Hematopoietic multipotent progenitor cell treated with erythropoietin and hydrocortisone succinate and interleukin-3 and kit ligand, for 17 days (in vitro differentiated cells): ENCODE results near the gene HOXD3.
A peak's percentile ranks its signal among the peaks of the same experiment; 100 is the strongest.

Experiments
- DNase-seq: peaks from one replicate; pipeline ENCODE4 v3.0.0-alpha.2; 2015; ENCODE audit warnings: low spot score

The HOXD3 gene

DNA sequence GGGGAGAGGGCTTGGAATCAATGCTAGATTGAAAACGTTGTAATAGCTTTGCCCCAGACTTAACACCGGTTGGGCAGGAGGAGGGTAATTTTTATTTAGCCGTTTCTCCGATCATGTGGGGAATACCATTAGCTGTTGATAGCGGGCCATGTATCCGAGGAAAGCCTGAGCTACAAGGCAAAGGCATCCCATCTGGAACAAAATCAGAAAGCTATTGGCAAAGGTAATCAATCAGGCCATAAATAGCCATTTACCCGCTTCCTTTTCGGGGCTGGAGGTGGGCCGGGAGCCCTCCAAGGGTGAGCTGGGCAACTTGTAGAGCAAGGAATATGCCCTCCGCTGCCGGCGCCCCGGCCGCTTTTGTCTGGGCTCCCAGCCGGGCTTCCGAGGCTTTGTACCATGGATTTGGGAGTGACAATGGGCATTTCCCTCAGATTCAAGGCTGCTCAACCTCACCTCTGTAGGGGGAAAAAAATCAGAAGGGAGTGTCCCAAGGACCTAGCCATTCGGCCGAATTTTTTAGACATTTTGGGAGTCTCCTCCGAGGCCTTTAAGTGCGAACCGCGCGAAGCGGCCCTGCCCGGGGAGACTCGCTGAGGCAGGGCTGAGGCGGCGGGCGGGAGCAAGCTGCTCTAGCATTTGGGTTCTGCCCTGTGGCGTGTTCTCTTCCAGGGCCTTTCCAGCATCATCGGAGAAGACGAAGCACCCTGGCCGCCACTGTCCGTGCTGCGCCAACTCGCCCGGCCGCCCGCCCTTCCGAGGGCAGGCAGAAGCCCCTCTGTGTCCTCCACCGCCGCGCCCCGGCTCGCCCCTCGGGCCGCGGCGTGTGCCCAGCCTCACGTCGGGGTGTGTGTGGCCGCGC is 35.7 kb upstream of the HOXD3 start:
- no peak for DNase-seq

DNA sequence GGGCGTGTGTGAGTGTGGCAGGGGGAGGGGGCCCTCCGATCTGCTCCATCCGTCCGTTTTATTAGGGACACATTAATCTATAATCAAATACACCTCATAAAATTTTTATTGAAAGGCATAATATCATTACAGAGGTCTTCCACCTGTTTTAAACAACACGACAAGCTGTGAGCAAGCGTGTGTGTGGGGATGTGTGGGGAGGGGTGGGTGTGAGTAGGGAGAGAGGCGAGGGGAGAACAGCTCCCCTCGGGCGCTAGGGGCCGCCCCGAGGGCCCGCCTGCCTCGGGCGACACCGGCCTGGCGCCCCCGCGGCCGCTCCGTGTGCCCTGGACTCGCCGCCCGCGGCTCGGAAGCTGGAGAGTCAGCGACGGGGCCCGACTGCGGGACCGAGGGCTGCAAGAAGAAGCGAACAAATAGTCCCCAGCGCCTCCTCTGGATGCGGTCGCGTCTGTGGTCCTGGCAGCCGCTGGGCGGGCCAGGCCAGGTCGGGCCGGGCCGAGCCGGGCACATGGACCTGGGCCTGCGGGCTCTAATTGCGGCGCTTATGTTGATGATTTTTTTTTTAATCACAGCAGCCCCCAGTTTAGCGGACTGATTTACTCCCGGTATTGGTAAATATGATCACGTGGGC is 34.9 kb upstream of the HOXD3 start:
- DNase-seq, result no peak

DNA sequence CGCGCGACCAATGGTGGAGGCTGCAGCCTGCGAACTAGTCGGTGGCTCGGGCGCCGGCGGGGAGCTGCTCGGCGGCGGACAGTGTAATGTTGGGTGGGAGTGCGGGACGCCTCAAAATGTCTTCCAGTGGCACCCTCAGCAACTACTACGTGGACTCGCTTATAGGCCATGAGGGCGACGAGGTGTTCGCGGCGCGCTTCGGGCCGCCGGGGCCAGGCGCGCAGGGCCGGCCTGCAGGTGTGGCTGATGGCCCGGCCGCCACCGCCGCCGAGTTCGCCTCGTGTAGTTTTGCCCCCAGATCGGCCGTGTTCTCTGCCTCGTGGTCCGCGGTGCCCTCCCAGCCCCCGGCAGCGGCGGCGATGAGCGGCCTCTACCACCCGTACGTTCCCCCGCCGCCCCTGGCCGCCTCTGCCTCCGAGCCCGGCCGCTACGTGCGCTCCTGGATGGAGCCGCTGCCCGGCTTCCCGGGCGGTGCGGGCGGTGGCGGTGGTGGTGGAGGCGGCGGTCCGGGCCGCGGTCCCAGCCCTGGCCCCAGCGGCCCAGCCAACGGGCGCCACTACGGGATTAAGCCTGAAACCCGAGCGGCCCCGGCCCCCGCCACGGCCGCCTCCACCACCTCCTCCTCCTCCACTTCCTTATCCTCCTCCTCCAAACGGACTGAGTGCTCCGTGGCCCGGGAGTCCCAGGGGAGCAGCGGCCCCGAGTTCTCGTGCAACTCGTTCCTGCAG is 34.3 kb upstream of the HOXD3 start, which contains the start of gene HOXD9:
TSS of gene HOXD9 (plus strand) at position 37 of the 728 bp plus-strand sequence. CDS start at position 87, 50 bp downstream.
- DNase-seq, result no peak

DNA sequence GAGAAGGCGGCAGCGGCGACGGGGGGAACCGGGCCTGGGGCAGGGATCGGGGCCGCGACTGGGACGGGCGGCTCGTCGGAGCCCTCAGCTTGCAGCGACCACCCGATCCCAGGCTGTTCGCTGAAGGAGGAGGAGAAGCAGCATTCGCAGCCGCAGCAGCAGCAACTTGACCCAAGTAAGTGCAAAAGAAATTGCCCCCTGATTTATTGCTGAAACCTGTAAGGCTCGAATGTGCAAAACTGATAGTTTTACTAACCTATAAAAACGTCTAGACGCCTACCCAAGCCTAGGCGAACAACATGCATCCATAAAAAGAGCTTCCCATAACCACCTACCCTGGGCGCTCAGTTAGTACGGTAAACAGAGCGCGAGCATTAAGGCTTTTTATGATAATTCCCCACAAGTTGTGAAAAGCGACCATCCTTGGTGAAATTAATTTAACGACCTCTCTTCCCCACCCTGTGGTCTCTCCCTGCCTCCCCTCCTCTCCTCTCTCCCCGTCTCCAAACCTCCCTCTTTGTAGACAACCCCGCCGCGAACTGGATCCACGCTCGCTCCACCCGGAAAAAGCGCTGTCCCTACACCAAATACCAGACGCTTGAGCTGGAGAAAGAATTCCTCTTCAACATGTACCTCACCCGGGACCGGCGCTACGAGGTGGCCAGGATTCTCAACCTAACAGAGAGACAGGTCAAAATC is 33.5 kb upstream of the HOXD3 start:
- no peak for DNase-seq

DNA sequence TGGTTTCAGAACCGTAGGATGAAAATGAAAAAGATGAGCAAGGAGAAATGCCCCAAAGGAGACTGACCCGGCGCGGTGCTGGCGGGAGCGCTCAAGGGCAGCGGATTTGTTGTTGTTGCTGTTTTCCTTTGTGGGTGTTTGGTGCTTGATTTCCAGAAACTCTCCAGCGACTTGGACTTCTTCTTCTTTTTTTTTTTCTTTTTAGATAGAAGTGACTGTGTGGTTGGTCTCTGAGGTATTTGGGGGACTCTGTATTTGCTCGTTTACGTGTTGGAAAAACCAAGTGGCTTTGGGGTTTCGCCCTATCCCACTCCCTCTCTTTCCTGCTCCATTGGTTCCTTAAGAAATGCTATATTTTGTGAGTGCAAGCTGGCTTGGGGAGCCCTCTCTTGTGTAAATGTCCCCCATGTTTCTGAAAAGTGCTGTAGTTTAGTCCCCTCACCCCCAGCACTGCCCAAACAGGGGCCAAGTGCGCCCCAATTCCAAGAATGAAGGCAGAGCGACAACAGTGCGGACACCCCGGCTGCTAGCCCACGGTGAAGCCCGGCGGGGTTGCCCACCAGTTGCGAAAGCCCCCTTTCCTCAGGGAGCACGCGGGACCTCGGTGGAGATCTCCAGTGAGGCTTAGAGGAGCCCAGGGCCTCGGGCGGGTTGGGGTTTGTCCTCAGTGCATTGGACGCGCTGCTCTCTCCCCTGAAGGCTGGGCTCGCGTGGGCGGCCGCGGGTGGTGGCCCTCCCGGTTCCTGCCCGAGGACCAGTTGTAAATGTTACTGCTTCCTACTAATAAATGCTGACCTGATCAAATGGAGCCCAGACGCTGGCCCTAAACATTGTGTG is 32.8 kb upstream of the HOXD3 start:
- DNase-seq, result no peak

DNA sequence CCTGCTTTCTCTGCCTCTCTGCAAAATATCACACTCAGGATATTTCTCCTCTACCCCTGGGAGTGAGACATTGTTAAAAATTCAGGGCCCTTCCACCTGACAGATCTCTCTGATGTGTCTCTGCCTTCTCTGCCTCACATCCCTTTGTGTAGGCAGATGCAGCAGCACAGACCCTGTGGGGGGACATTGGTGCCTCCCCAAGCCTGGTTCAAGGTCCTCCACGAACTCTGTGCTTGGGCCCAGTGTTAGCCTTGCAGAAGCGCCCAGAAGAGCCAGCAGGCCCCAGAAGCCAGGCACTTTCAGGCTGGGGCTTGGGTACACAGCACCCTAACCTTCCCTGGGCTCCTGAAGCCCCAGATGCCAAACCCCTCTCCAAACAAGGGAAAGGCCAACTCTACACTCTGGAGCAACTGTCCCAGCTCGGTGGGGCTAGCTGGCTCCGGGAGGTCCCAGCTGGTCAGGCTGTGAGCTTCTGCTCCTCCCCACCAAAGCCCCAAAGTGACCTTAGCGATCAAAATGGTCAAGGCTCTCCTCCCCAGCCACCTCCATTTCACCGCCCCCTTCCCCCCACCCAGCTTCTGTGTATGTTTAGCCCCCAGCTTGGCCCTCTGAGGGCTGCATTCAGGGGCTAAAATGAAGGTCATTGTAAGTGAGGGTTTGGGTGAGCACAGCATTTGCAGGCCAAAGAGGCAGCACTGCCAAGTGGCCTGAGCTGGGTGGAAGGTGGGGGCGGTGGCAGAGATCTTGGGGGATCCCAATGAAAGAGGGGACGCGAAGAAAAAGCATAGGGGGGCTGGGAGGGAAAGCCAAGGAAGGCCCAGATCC is 31.9 kb upstream of the HOXD3 start:
- no peak for DNase-seq

DNA sequence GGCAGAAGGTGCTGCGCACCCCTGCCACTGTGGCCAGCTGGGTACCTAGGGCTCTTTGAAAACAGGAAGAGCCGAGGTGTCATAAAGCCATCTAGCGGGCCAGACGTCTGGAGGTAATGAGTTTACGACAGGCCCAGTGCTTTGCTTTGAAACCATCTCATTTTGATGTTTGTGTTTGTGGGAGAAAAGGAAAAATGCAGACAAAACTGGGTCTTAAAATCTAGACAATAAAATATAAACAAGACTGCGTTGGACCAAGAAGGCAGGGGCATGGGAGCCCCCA is 31.4 kb upstream of the HOXD3 start:
- DNase-seq, result no peak

DNA sequence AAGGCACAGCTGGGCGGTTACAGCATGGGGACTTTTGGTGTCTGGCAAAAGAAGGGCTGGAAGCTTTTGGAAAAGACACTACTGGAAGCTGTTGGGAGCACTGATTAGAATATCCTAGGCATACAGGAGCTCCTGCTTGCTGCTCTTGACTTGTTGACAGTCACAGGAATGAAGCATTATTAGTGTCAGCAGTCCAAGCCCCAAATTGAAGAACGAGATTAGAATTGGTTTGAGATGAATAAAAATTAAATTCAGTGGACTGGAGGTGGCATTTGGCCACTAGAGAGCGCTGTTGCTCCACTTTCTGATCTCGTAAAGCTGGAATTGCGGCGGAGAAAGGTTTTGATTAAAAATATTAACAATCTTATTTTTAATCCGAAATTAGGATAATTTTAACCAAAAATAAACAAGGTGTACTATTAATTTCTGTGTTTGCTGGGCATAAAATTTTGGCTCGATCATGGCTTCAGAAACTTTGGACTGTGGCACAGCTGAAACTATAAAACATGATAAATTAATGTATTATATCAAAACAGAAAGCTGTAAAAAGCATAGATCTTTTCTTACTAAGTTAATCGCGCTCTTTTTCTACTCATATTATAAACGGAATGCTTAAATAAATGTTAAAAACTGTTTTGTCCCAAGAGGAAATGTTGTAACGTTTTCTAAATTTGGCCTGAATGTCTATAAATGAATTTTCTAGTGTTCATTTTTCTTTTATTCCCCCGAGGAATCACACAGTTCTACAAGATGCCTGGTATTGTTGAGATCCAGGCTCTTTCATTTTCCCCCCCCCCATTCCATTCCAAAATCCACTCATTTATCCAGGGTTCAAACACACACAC is 30.0 kb upstream of the HOXD3 start:
- peak; percentile 57 for DNase-seq

DNA sequence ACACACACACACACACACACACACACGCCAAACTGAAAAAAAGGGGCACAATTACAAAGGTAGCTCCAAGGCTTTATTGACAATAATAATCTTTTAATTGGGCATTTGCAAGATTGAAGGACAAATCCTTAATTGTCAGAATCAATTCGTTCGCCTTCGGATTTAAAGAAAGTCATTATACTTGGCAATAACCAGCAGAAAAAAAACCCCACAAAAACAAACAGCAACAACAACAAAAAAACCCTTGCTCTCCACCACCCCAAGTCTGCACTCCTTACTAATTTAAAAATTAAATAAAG is 29.4 kb upstream of the HOXD3 start:
- DNase-seq, result no peak

DNA sequence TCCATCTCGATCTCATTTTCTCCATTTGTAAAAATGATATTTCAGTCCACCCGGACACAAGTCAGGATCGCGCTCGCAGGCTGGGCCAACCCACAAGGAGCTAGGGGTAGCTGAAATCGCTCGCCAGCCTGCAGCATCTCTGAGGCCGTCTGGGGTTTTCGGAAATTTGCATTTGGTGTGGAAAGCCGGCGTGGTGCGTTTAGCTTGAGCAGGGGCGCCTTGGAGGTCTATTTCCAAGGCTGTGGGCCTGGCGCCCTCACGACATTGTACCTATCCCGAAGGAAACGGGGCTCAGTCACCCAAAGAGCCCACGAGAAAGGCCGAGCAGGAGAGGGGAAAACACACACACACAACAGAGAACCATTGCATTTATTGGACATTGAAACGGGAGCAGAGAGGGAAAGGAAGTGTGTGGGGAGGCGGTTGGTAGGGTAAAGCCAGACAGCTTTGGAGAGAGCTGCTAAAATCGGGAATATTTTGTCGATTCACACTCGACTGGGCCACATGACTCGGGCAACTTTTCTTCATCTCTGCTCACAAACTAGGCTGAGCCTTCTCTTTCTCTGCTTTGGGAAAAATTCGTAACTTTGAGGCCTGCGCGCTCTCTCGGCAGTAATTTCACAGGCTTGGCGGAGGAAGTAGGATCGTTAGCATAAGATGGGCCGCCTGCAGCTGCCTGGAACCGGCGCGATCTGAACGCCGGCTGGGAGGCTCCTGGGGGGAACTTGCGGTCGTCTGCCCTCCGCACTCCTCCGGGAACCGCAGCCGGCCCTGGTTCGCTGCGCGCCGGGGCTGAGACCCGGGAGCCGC is 28.7 kb upstream of the HOXD3 start:
- DNase-seq, result no peak

DNA sequence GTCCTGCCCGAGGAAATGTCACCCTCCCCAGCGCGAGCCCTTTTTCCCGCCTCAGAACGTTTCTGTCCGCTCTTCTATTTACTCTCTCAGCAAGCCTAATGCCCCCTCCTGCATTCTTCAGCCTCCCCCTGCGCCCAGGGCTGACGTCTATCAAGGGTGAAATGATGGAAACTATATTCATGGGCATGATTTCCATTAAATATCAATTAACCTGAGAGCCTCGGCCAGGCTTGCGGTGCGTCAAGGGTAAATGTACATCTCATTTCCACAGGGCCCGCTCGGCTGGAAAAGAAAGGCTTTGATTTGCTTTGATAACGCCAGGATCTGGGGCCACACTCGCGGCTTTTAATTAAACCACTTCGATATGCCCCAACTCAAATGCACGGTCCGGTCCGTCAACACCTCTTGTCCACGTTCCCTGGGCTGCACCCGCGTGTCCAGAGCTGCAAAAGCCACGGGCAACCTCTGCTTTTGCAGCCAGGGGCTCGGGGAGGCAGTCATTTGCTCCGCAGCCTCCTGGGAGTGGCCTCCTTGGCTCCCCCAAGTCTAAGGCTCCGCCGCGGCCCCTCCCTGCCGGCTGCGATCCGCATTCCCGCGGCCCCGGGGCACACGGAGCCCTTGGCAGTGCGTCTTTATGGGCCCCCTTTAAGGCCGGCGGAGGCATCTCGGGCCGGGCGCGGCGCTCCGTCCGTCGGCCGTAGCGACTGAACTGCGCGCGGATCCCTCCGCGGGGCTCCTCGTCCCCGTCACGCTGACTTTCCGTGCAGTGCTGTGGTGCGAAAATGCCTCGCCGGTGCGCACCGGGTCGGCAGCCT is 27.9 kb upstream of the HOXD3 start, which contains the start of gene HOXD8:
TSS of gene HOXD8 (plus strand) at position 724 of the 815 bp plus-strand sequence. CDS start 662 bp downstream, outside the sequence.
- no peak for DNase-seq

DNA sequence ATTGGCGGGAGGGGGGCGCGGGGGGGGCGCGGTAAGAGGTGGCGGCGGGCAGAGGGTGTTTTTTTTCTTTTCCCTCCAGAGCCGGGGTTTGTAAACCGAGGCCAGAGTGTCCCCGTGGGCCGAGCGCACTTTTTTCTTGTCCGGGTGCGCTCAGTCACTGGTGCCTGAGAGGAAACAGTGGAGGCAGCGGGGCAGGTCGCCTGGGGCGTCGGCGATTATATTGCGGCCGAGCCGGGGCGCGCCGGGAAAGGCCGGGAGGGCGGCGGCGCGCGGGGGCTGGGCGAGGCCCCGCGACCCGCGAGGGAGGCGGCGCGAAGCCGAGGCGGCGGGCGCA is 27.3 kb upstream of the HOXD3 start:
- DNase-seq, result no peak

DNA sequence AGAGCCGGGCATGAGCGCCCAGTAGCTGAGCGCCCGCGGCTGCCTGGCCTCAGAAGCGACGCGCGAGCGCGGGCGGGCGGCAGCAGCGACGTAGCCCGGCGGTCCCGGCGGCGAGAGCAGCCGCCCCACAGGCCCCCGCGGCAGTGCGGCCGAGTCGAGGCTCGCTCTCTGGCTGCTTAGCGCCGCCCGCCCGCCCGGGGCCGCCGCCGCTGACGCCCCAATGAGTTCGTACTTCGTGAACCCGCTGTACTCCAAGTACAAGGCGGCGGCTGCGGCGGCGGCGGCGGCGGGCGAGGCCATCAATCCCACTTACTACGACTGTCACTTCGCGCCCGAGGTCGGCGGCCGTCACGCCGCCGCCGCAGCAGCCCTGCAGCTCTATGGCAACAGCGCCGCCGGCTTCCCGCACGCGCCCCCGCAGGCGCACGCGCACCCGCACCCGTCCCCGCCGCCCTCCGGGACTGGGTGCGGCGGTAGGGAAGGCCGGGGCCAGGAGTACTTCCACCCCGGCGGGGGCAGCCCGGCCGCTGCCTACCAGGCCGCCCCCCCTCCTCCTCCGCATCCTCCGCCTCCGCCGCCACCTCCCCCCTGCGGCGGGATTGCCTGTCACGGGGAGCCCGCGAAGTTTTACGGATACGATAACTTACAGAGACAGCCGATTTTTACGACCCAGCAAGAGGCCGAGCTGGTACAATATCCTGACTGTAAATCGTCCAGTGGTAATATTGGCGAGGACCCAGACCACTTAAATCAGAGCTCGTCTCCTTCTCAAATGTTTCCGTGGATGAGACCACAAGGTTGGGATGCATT is 26.8 kb upstream of the HOXD3 start:
- no peak for DNase-seq

DNA sequence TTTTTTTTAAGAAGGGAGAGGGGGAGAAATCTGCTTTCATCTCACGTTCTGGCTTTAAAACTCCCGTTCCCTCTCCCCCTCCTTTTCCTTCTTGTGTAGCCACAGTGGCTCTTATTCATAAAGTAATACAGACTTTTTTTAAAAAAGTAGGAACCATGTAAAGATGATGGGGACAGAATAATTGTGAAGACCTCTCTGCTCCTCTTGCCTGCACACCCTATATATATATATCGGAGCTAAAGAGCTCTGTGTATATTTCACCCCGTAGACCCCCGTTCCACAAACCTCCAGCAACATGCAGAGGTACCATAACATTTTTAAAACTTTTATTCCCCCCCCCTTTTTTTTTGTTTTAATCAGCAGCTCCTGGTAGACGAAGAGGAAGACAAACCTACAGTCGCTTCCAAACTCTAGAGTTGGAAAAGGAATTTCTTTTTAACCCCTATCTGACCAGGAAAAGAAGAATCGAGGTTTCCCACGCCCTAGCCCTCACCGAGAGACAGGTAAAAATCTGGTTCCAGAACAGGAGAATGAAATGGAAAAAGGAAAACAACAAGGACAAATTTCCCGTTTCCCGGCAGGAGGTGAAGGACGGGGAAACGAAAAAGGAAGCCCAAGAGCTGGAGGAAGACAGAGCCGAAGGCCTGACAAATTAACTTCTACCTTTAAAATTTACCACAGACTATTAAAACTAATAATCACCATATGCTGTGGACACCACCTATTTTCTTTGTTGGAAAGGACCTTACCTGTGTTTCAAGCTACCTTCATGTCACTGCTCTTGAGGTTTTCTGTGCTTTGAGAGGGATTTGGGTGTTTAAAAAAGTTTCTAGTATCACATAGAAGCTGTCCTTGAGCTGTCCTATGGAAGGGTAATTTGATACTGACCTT is 25.9 kb upstream of the HOXD3 start:
- DNase-seq, result no peak

DNA sequence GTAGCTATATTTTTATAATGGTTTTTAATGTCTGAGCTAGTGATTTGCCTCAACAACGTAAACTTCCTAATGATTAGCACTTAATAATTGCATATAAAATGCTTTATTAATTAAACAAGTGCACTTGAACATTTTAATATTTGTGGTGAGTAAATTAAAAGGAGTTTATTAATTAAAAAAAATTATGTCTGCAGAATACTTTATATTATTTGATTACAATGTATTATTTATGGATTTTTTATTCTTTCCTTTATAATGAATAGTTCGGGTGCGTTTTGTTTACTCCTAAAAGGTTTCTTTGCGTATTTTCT is 25.3 kb upstream of the HOXD3 start:
- no peak for DNase-seq
